GM21360 (cell line): Measurements from ENCODE around the gene STRN4.
"Not testable (repeated sequence)": the region's sequence is repeated elsewhere in the genome, so short reads cannot be mapped to it uniquely, and the experiment has no call there.

Source experiments
- ATAC-seq: cut with Tn5 transposase; IDR thresholded peaks from one replicate; pipeline ENCODE4 v1.9.1; 2021; ENCODE audit warnings: mild to moderate bottlenecking, moderate library complexity; ENCODE audit not compliant: unreplicated experiment

The STRN4 gene, protein sequence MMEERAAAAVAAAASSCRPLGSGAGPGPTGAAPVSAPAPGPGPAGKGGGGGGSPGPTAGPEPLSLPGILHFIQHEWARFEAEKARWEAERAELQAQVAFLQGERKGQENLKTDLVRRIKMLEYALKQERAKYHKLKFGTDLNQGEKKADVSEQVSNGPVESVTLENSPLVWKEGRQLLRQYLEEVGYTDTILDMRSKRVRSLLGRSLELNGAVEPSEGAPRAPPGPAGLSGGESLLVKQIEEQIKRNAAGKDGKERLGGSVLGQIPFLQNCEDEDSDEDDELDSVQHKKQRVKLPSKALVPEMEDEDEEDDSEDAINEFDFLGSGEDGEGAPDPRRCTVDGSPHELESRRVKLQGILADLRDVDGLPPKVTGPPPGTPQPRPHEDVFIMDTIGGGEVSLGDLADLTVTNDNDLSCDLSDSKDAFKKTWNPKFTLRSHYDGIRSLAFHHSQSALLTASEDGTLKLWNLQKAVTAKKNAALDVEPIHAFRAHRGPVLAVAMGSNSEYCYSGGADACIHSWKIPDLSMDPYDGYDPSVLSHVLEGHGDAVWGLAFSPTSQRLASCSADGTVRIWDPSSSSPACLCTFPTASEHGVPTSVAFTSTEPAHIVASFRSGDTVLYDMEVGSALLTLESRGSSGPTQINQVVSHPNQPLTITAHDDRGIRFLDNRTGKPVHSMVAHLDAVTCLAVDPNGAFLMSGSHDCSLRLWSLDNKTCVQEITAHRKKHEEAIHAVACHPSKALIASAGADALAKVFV

GRCh38 chr19:46746281-46747057, at the start of gene STRN4:
STRN4 (minus strand) TSS chr19:46746450; CDS start chr19:46746430, 20 bp downstream.
- peak; percentile 44 for ATAC-seq

DNA sequence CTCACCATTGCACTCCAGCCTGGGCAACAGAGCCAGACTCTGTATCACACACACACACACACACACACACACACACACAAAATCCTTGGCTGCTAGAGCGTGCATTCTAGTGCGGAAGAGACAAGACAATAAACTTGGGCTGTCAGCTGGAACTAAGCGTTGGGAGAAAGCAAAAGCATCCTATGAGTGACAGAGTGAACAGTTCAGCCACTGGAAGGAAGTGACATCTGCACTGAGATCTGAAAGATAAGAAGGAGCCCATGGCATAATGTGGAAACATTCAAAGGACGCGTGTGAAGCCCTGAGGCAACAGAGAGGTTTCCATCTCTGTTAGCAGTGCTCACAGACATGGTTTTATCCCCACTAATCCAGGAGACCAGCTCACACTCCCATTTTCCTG, 45.7 kb upstream of the STRN4 start:
- ATAC-seq, result no peak

DNA sequence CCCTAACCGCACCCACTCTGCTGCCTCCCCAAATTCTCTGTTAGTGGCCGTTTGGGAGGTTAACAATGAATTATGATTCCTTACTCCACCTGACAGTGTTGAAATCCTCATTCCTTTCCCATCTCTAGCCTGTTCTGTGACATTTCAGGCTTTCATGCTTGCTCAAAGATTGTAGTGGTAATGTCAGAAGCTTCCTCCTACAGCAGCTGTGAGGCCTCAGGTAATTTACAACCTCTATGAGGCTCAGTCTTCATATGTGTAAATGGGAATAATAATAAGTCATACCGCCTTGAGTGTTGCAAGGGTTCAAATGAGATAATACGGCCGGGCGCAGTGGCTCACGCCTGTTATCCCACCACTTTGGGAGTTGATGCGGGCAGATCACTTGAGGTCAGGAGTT, 43.1 kb upstream of the STRN4 start:
- ATAC-seq, result no peak

- no peak for ATAC-seq
Measured at GRCh38 chr19:46788968-46789338, 42.7 kb upstream of the STRN4 start.

DNA sequence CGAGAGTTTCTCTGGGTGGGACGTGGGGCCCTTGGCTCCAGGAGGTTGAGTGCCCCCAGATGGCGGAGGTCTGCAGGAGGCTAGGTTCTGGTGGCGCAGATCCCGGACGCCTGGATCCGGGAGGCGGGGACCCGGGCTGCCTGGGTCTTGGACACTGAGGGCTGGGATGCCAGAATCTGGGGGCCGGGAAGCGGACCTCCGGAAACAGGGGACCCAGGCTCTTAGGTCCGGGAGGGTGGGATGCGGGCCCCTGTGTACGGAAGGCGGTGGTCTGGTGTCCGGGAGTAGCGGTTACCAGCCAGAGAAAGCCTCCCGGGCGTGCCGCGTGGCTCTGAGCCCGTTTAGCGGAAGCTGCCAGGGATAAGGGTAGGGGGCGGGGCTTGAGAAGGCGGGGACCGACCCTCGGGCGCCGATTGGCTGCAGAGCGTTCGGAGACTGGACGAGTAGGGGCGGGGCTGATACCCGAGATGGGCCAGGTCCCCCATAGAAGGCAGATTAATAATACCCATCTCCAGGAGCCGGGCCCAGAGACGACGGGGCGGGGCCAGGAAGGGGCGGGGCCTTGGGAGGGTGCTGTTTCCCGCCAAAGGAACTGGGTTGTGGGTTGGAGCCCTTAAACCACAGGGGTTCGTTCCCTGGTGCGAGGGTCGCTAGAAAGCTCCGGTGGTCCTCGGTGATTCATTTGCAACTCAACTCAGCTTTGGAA, 42.2 kb upstream of the STRN4 start, which contains the start of gene SLC1A5:
SLC1A5 (minus strand) TSS at position 333 of the 706 bp plus-strand sequence. CDS start 629 bp downstream, outside the sequence.
- ATAC-seq, result peak; percentile 67

DNA sequence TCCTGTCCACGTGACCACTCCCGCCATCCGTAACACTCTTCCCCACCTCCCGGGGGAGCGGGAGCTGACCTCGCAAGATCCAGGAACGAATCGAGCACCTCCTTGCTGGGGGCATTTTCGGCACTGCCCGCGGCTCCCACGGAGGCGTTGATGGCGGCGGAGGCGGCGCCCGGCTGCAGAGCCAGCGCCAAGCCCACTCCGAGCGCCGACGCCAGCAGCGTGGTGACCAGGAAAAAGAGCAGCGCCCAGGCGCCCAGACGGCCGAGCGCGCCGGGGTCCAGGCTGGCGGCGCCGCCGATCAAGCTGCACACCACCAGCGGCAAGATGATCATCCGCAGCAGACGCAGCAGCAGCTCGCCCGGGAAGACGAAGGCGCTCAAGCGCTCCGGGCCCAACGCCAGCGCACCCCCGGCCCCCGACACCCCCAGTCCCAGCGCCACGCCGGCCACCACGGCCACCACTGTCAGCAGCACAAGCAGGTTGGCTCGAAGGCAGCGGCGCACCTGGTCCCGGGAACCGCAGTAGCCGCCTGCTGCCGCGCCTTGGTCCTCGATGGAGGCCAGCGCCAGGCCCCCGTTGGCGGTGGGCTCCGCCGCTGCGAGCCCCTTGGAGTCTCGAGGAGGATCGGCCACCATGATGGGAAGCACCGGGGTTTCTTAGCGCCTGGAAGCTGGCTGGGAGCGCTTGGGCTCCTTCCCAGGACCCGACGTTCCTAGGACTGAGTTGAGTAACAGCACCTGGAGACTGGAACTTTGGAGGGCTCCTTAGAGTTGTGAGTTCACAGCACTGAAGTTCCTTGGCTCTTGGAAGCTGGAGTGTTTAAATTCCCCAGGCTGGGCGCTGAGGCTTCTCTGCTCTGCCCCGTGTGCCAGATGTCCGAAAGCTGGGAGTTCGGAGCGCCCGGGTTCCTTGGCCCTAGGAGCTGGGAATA, 41.3 kb upstream of the STRN4 start:
- ATAC-seq, result no peak

DNA sequence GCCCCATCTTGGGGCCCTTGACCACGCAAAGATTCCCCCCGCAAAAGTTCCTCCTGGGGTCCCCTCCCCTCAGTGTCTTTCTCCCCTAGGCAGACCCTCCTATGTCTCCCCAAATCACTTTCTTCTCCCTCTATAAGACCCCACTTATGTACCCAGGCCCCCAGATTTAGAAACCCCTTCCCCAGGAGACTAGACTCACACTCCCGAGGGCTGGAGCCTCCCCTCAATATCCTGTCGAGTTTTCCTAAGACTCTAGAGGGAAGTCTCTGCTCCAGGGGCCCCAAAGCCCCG, 40.7 kb upstream of the STRN4 start:
- no peak for ATAC-seq

DNA sequence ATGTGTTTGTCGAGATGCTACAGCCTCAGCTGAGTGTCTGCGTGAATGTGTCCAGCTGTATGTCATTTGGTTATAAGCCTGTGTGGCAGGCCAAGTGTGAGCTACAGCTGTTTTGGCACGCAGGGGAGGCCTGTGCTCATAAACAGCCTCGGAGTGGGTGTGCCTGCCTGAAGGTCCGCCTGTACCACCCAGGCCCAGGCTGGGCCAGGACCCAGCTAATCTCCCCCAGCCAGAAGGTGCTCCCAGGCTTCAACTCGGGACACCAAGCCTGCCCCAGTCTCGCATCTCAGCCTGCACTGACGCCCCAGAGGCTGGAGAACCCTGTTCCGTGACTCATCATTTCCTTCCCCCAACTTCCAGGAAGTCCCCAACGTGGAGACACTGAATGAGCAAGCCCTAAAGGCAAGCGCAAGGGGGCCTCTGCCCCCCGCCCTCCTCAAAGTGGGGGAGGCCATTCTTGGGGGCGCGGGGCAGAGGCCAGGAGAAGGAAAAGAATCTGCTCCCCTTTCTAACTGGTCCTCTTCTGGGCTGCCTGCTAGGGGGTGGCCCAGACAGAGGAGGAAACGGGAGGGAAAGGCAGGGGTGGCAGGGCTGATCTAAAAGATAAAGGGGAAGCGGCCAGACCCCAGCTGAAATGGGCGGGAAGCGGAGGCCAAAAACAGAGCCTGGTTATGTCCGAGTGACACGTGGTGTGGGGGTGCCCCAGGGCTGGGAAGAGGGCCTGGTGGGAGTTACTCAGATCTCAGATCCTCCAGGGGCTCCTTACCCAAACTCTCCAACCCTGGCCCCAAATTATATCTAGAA, 40.2 kb upstream of the STRN4 start:
- peak; percentile 35 for ATAC-seq

GRCh38 chr19:46785980-46786235, 39.7 kb upstream of the STRN4 start:
- no peak for ATAC-seq

DNA sequence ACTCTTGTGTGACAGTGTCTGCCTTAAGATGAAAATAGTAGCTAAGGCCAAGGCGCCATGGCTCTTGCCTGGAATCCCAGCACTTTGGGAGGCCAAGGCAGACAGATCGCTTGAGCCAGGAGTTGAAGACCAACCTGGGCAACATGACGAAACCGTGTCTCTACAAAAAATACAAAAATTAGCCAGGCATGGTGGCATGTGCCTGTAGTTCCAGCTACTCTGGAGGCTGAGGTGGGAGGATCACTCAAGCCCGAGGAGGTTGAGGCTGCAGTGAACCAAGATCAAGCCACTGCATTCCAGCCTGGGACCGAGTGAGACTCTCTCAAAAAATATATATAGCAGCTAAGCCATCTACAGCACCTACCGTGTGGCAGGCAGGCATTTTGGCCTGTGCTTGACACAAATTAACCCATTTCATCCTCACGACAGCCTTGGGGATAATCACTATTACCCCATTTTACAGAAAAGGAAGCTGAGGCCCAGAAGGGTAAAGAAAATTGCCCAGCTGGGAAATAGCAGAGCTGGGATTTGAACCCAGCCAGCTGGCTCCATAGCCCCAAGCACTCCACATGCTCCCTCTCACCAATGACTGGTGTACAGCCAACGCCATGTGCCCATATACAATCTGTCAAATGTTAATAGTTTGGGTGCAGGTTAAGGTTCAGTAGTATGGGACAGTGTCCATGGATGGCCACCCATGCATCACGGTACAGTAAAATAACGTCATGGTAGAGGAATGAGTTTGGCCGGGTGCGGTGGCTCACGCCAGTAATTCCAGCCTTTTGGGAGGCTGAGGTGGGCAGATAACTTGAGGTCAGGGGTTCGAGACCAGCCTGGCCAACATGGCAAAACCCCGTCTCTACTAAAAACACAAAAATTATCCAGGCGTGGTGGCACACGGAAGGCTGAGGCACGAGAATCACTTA, 39.1 kb upstream of the STRN4 start:
- no peak for ATAC-seq

- ATAC-seq, result no peak
Measured at GRCh38 chr19:46784262-46785053, 38.2 kb upstream of the STRN4 start.

DNA sequence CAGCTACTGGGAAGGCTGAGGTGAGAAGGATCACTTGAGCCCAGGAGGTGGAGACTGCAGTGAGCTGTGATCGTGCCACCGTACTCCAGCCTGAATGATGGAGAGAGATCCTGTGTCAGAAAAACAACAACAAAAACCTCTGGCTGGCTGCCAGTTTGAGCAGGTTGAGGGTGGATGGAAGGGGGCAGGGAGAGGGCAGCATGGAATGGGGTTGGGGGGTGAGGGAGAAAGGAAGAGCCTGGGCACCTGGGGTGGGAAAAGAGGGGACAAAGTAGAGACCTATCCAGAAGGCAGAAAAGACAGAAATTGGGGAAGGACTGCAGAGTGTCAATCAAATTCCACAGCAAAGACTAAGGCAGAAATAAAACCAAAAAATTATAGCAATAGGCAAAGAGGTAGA, 37.4 kb upstream of the STRN4 start:
- no peak for ATAC-seq

DNA sequence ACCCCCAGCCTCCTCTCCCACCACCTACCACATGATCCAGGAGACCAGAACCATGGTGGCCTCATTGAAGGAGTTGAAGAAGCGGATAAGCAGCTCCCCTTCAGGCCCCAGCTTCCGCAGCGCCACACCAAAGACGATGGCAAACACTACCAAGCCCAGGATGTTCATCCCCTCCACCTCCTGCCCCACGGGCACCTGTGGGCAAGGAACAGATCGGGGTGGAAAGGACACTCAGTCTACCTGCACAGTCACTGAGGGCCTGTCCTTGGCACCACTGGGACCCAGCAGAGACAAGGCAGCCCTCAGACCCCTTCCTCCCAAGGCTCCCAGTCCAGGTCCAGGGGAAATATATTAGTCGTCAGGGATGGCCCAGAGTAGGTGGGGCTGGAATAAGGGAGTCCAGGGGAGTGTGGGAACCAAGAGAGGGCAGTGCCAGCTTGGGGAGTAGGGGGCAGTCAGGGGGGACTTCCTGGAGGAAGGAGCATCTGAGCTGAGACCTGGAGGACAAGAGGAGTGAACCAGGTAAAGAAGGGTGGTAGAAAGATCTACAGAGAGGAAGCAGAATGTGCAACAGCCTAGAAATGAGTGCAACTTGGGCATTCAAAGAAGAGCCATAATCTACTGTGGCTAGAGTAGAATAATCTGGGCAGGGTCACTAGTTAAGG, 36.2 kb upstream of the STRN4 start:
- ATAC-seq, result no peak

GRCh38 chr19:46777956-46778645, 31.9 kb upstream of the STRN4 start:
- ATAC-seq, result not testable (repeated sequence)

DNA sequence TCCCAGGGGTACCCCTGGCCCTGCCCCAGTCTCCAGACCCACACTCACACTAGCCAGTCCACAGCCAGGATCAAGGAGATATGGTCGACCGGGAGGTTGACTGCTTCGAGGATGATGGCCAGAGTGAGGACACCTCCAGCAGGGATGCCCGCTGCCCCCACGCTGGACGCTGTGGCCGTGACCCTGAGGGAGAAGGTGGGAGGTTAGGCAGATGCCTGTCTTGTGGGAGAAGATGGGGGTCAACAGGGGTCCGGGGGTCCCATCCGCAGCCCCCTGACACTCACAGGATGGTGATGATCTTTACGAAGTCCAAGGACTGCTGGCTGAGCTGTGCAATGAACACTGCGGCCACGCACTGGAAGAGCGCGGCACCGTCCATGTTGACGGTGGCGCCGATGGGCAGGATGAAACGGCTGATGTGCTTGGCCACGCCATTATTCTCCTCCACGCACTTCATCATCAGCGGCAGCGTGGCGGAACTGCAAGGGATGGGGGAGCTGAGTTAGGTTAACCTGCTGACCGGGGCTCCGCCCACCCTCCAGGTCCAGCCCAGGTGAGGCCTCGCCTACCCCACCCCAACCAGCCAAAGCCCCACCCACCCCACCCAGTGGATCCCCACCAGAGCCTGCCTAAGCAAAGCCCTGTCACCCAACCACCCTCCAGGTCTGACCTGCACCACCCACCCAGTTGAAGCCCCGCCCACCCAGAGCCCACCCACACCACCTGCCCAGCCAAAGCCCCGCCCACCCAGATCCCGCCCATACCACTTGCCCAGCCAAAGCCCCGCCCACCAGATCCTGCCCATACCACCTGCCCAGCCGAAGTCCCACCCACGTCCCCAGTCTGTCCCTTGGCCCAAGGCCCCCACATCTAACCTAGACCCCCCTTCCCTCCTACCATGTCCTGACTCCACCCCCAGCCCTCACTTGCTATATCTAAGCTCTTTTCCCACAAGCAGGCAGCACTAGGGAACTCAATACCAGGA, 31.0 kb upstream of the STRN4 start:
- ATAC-seq, result no peak
